GM19438 (cell line): ENCODE measurements around the gene TWF2.

Experiments used
- ATAC-seq: cut with Tn5 transposase; IDR thresholded peaks from one replicate; pipeline ENCODE4 v1.9.1; 2021; ENCODE audit warnings: low read depth; ENCODE audit not compliant: unreplicated experiment

Gene TWF2

GRCh38 chr3:52185837-52186236 lies 53.1 kb downstream of the TWF2 start:
- ATAC-seq, result no peak

GRCh38 chr3:52185311-52185710 lies 53.6 kb downstream of the TWF2 start:
- no peak for ATAC-seq

GRCh38 chr3:52184690-52185089 lies 54.3 kb downstream of the TWF2 start:
- ATAC-seq, result no peak

GRCh38 chr3:52183786-52184445 lies 55.0 kb downstream of the TWF2 start:
- ATAC-seq, result no peak

- ATAC-seq, result no peak
Measured at GRCh38 chr3:52182691-52183090, 56.3 kb downstream of the TWF2 start.

GRCh38 chr3:52182196-52182595 lies 56.8 kb downstream of the TWF2 start:
- no peak for ATAC-seq

- no peak for ATAC-seq
Measured at GRCh38 chr3:52181543-52181942, 57.4 kb downstream of the TWF2 start.
